Hindlimb muscle (tissue), 1 donor: ENCODE data around the gene SLC35C1. TPM values are rescaled to one million over a fixed set of nuclear protein-coding genes. Genes with fewer than 3 reads are reported as not detected.
"Not testable (repeated sequence)": the region's sequence is repeated elsewhere in the genome, so short reads cannot be mapped to it uniquely, and the experiment has no call there.

Experiments
- DNase-seq: peaks from one replicate; pipeline ENCODE4 v3.0.0-alpha.2; 2013
- polyA plus RNA-seq: library from polyadenylated mRNA; unstranded; fragments of 120-200 nt; gene quantifications from one replicate; pipeline ENCODE4 v1.2.1, GENCODE V29; 2013; ENCODE audit not compliant: insufficient read length

The SLC35C1 gene
- polyA plus RNA-seq, 1 donor = 8.0 TPM

DNA sequence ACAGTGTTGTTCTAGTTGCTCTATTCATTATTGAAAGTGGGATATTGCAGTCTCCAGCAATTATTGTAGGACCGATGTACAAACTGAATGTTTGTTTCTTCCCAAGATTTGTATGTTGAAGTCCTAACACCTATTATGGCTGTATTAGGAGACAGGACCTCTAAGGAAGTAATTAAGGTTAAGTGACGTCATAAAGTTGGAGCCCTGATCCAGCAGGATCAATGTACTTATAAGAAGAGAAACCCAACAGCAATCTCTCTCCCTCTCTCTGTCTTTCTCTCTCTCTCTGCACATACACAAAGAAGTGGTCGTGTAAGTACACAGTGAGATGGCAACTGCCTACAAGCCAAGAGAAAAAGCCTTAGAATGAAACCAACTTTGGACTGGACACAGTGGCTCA is 16.1 kb upstream of the SLC35C1 start:
- no peak for DNase-seq

DNA sequence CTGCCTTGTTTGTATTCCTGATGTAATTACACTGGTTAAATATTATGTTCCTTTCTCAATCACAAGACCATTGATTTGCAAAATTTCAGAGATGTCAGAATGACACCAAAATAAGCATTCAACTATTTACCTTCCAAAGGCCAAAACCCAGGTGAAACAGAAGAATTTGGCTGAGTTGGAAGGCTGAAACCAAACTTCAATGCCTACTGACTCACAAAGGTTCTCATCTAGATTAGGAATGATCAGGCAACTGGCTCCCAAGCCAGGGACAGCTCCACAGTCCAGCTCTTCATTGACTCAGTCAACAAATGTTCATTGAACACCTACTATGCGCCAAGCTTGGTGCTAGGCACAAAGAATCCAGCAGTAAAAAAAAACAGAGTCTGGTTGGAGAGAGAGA is 13.4 kb upstream of the SLC35C1 start:
- no peak for DNase-seq

DNA sequence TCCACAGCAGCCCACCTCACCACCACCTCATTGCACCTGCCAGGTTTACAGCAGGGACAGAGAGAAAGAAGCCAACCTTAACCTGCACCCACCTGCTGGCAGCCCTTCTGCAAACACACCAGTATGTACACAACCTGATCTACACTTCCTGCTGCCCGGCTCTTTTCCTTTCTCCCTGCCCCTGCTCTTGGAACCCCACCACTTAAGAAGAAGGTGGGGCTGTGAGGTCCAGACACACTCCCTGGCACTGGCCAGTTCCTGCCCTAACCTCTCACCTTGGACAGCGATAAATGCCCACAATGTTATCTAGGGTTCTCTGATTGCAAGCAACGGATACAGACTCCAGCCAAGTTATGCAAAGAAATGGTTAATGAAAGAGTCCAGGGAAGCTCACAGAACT is 10.8 kb upstream of the SLC35C1 start:
- DNase-seq = no peak

DNA sequence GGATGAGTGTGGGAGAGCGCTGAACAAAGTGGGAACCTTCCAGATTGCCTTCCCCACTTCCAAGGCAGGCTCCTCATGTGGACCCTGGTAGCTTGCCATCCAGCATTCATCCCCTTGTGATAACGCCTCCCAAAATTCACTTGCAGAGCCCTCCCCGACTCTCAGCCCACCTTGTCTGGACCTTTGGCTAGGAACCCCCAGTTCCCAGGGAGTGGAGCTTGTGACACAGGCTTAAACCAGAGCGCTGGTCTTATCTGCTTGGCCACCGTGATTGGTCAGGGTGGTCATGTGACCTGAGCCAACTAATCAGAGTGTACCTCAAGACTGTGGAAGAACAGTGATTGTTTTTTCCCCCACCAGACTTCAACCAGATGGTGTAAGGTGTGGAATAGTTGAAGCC is 9.6 kb upstream of the SLC35C1 start:
- DNase-seq = no peak

DNA sequence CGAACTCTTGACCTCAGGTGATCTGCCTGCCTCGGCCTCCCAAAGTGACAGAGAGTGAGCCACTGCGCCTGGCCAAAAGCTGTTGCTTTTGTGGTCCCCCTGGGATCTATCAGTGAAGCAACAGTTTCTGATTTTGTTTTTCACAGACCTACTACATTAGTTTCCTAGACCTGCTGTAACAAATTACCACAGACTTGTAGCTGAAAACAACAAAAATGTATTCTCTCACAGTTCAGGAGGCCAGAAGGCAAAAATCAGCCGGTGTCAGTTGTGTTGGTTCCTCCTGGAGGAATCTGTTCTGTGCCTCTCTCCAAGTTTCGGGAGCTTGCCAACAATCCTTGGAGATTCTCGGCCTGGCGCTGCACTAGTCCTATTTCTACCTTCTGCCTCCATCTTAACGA is 8.5 kb upstream of the SLC35C1 start:
- no peak for DNase-seq

DNA sequence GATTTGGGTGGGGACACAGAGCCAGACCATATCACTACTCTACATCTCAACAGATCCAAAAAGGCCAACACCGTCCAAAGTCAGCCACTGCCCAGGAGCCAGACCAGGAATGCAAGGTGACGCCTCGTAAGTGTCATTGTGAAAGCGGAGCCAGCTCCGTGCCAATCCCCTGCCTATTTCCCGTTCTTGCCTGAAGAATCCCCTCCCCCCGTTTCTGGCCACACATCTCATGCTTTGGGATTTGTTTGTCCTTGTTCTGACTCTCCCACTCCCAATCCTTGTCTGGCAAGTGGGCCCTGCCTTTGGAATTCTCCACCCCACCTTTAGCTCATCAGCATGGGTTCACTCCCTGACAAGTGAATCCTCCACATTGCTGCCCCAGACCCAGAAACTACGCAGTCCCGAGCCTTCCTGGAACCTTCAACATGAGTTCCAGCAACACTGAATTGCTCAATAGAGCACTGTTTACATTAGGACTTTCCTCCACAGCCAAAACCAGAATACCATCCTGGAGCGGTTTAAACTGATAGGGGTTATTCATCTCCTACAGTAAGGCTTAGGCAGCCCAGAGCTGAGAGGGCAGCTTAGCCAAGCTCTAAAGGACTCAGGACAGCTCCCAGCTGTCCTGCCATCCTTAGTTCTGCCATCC is 6.0 kb upstream of the SLC35C1 start:
- no peak for DNase-seq

DNA sequence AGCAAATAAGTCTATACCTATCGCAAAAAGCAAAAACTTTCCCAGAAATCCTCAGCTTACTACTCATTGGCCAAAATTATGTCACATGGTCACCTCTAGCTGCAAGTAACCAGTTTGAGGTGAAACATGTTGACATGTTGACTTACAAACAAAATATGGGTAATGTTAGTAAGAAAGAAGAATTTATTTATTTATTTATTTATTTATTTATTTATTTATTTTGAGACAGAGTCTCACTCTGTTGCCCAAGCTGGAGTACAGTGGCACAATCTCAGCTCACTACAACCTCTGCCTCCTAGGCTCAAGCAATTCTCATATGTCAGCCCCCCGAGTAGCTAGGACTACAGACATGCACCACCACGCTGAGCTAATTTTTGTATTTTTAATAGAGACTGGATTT is 5.4 kb upstream of the SLC35C1 start:
- no peak for DNase-seq

DNA sequence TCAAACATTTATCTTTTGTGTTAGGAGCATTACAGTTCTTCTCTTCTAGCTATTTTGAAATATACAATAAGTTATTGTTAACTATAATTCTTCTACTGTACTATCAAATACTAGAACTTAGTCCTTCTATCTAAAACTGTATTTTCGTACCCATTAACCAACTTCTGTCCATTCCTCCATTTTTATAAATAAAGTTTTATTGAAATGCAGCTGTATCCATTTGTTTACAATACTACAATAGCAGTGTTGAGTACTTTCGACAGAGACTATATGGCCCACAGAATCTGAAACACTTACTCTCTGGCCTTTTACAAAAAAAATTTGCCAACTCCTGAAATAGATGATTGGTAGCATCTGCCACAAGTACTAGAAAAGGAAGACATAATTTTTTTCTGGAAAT is 4.7 kb upstream of the SLC35C1 start:
- no peak for DNase-seq

DNA sequence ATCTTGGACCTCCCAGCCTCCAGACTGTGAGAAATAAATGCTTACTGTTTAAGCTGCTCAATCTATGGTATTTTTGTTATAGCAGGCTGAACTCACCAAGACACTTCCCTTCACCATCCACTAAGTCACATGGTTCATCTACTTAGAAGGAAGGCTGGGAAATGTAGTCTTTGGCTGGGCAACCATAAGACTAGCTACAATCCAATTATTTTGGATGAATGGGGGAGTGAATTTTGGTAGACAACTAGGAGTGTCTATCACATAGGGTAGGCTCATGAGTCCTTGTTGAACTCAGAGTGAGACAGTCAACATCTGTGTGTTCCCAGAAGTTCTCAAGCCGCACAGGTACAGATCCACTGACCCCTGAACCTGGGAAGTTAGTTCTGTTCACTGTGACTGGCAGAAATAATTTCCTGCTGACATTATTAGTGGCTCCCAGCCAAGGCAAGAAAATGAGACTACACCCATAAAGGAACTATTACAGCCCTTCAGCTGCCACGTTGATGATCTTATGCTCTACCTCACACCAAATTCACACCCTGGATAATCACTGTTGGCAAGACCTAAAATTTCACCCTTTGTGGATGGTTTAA is 3.1 kb upstream of the SLC35C1 start:
- no peak for DNase-seq

DNA sequence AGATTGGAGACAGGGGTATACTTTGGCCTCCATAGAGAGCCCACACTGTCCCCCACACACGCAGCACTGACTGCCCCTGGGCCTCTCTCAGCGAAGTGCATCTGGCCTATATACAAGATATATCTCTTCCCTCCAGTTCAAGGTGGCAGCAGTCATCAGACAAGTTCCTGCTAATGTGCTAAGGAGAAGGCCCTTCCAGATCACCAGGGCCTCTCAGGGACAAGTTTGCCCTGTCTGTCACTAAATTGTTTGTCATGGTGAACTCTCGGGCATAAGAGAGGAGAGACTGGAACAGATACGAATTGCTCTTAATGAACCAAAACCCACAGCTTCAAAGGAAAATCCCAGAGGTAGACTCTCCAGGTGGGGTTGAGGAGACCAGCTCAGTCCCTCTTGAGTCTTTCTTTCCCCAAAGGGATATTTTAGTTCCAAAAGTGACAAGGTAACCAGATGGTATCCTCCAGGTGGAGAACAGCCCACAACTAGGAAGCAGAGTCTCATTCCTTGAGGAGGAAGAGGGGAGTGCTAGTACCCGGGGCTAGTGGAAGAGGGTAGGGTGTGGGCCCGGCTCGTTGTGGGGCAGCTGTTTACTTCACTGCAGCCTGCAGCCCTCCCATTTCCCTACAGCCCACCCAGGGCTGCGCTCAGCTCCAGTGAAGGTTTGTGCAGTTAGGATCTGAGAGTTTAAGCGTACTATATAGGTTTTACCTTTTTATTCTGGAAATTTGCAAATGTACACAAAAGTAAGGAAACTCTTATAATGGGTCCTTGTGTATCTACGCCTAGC is 2.2 kb upstream of the SLC35C1 start:
- no peak for DNase-seq

DNA sequence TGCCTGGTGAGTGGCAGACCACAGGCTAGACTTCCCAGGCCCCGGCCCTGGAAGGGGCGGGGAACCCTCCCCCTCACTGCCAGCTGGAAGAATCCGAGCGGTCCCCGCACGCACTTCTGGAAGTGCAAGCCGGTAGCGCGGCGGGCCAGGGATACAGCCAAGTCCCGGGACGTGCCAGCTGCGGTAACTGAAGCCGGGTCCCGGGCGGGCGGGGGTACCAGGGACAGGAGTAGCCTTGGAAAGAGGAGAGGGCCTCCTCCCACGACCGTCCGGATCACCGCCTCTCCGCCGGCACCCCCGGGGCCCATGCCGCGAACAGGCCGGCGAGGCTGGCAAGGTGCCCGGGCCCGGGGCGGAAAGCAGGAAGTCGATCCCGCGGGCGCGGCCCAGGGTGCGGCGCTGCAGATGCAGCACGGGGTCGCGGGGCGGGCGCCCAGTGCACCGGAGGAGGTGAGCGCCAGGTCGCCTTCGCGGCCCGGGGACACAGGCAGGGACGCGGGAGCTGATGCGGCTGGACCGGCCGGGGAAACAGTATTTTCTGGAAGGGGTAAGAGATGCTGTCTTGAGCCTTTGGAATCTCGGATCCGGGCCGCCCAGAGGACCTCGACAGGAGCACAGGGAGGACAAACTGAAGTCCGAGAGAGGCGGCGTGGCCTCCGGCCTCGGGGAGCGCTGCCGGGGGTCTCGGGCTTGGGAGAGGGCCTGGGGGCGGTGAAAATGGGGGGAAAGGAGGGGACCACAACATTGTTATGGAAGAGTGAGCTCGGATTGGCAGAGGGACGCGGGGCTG is 783 bp upstream of the SLC35C1 start:
- DNase-seq = peak; percentile 62

DNA sequence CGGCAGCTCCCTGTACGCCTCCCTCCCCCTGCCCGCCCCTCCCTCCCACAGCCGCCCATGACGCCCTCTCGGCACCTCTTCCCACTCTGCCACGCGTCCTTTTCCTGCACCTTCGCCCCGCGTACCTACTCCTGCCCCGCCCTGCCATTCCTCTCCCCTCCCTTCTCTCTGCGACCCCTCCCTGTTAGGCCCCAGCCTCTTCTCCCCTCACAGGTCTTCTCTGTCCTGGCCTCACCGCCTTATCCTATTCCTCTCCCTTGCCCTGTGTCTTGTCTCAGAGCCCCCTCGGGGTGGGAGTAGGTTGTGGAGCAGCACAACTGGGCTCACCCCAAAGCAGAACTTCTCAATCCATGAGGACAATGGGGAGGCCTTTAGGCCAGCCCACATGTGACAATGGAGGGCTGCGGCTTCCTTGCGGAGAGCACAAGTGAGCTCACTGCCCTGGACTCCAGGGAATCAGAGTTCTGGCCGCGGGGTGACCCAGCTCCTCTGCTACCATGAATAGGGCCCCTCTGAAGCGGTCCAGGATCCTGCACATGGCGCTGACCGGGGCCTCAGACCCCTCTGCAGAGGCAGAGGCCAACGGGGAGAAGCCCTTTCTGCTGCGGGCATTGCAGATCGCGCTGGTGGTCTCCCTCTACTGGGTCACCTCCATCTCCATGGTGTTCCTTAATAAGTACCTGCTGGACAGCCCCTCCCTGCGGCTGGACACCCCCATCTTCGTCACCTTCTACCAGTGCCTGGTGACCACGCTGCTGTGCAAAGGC is 539 bp downstream of the SLC35C1 start:
- peak; percentile 66 for DNase-seq

DNA sequence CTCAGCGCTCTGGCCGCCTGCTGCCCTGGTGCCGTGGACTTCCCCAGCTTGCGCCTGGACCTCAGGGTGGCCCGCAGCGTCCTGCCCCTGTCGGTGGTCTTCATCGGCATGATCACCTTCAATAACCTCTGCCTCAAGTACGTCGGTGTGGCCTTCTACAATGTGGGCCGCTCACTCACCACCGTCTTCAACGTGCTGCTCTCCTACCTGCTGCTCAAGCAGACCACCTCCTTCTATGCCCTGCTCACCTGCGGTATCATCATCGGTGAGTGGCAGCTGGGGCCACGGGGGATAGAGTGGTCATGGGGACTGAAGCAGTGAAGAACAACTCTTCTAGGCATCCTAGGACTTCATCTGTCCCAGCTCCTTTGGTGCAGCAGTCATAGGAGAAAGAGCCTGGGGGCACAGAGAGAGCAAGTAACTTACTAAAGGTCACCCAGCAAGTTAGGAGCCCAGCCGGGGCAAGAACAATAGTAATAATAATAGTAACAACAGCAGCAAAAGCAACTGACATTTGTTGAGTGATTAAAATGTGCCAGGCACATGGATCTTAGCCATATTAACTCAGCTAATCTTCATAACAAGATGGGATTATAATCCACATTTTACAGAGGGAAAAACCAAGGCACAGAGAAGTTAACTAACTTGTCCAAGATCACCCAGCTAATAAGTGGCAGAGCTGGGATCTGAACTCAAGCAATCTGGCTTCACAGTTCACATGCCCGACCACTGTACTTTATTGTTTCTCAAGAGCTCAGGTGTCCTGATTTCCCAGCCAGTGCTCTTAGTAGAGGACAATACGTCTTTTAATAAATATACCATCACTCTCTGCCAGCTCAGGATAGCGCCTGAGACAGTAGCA is 1.4 kb downstream of the SLC35C1 start:
- no peak for DNase-seq

DNA sequence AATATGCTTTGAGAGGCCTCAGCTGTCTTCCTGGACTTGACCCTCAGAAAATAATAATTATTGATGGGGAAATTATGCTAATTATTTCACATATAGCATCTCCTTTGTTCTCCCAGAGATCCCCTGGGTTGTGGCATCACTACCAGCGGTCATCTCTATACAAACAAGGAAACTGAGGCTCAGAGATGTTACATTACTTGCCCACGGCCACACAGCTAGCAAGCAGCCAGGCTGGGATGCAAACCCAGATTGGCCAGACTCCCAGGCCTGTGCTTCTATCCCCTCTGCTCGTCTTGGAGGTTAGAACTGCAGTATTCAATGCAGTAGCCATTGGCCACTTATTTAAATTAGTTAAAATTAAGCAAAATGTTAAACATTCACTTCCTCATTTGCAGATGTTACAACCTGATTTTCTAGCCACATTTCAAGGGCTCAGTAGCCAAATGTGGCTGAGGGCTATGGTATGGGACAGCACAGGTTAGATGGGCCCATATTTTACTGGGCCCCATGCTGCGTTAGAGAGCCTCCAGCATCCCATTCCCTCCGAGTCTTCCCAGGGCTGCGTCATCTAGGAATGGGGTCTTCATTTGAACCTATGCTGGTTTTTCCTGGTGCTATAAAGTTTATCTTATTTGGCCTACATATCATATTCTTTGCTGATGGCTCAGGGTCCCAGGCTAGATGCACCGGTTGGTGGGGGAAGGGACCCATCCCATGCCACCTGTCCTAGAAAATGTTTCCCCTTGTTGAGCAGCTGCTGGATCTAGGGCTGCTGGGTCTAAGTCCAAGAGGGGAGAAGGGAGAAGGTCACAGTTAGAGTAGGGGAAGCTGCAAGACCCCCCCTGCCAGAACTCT is 2.2 kb downstream of the SLC35C1 start:
- DNase-seq = no peak

DNA sequence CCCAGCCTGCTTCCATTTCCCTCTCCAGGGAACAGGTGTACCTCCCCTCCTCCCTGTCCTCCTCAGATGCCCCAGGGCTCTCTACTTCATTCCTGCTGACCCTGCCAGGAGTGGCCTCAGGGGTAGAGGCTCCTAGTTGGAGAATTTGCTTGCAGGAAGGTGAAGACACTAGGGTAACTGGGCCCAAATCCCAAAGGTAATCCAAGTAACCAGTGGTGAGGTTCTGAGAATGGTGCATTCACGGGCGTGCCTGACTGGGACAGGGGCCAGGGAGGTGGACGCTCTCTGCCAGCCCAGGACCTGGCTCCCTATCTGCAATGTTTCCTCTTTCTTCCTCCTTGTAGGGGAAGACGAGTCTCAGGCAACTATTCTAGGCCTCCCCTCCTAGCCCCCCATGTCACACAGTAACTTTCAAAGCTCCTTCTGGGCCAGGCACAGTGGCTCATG is 2.9 kb downstream of the SLC35C1 start:
- no peak for DNase-seq

DNA sequence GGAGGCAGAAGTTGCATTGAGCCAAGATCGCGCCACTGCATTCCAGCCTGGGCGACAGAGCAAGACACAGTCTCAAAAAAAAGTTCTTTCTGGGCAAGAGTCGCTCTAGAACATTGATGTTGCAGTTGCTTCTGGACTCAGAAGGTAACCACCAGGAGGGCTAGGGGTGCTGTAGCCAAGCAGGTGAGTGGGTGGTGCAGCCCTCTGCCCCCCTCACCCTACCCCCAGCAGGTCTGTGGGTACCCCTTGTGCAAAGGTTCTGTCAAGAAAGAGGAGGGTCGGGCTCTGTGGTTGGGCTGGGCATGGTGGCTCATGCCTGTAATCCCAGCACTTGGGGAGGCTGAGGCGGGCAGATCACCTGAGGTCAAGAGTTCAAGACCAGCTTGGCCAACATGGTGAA is 3.5 kb downstream of the SLC35C1 start:
- DNase-seq = not testable (repeated sequence)

DNA sequence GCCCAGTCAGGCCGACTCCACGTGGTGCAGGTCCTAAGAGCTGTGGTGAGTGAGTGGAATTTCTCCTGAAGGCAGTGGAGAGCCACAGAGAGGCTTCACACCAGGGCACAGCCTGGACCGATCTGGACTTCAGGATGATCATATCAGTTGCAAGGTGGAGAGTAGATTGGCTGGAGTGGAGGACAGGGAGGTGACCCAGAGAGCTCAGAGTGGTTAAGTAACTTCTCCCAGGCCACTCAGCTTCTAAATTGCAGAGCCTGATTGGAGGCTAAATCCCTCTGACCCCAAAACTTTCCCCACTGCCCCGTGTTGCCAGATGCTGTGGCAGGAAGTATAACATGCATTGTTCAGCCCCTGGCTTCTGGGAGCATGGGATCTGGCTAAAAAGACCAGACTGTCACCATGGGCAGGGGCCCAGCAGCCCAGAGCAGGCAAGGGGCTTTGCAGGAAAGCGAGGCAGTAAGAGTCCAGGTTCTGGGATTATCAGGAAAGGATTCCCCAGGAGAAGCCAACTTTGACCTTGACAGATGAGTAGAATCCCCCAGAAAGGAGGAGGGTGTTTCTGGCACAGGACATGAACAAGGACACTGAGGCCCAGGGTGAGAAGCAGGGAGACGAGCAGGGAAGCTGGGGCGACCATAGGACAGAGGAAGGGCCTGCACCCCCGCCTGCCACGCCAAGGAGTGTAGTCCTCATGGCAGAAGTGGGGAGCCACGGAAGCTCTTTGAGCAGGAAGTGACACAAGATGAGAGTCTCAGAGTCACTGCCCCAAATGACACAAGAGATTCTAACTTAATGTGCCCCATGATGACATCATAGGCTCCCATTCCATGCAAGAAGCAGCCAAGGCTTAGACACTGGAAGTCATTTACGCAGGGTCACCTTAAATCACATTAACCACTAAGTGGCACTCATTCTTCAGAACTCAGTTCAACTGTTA is 4.8 kb downstream of the SLC35C1 start:
- DNase-seq = no peak

DNA sequence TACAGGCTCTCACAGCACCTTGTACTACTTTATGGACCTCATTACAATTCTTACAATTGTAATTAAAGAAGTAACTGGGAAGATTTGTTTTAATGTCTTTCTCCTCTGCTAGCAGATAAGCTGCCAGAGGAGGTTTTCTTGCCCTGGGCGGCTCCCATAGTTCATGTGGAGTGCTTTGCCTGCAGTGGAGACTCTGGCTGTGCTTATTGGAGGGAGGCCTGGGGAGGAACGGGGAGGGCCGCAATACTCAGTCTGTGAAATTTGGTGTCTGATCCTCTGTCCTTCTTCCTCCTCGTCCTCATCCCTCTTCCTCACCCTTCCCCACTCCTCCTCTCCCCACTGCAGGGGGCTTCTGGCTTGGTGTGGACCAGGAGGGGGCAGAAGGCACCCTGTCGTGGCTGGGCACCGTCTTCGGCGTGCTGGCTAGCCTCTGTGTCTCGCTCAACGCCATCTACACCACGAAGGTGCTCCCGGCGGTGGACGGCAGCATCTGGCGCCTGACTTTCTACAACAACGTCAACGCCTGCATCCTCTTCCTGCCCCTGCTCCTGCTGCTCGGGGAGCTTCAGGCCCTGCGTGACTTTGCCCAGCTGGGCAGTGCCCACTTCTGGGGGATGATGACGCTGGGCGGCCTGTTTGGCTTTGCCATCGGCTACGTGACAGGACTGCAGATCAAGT is 5.6 kb downstream of the SLC35C1 start:
- DNase-seq = no peak

DNA sequence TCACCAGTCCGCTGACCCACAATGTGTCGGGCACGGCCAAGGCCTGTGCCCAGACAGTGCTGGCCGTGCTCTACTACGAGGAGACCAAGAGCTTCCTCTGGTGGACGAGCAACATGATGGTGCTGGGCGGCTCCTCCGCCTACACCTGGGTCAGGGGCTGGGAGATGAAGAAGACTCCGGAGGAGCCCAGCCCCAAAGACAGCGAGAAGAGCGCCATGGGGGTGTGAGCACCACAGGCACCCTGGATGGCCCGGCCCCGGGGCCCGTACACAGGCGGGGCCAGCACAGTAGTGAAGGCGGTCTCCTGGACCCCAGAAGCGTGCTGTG is 6.1 kb downstream of the SLC35C1 start:
- no peak for DNase-seq
